Left lung (tissue), 10 donors: Measurements from ENCODE around the gene FRMD1. TPM values are rescaled to one million over a fixed set of nuclear protein-coding genes. Genes with fewer than 3 reads are reported as not detected.

Source experiments
- ATAC-seq: fragments of 200-7000 bp; cut with Tn5 transposase; one replicate; pipeline ENCODE4 v1.9.1; 2020; ENCODE audit warnings: moderate library complexity
- DNase-seq, 4 donors: peaks; one replicate each; pipeline ENCODE4 v3.0.0-alpha.2; 2013 to 2020
- H3K27ac ChIP-seq, 2 donors: fragments of 200-600 bp; sonication (generic) in 1 of 2; one replicate each; pipeline versions ENCODE4 v1.5.0 to v1.8.0; 2020 to 2021
- H3K27me3 ChIP-seq, 2 donors: fragments of 200-600 bp; sonication (generic) in 1 of 2; one replicate each; pipeline versions ENCODE4 v1.5.0 to v1.8.0; 2020 to 2021
- H3K36me3 ChIP-seq, 2 donors: fragments of 200-600 bp; sonication (generic) in 1 of 2; one replicate each; pipeline versions ENCODE4 v1.5.0 to v1.8.0; 2020 to 2021
- H3K4me1 ChIP-seq, 2 donors: fragments of 200-600 bp; one replicate each; pipeline ENCODE4 v1.8.0; 2021
- H3K4me3 ChIP-seq, 2 donors: fragments of 200-600 bp; sonication (generic) in 1 of 2; one replicate each; pipeline versions ENCODE4 v1.5.0 to v1.8.0; 2020 to 2021; ENCODE audit warnings: mild to moderate bottlenecking in 1 of 2
- H3K9me3 ChIP-seq, 2 donors: fragments of 200-600 bp; sonication (generic) in 1 of 2; one replicate each; pipeline versions ENCODE4 v1.5.0 to v1.8.0; 2020 to 2021
- intact Hi-C, 2 donors: fragments of 100-400 bp; cut with DNase I; formaldehyde crosslinking; loops; one replicate each; pipeline versions ENCODE4 v1.11.2 to v1.14.2; 2022
- polyA plus RNA-seq, 6 donors: library from polyadenylated mRNA; unstranded; fragments of 120-200 nt; gene quantifications; one replicate each; pipeline ENCODE4 v1.2.1, GENCODE V29; 2013; ENCODE audit not compliant: insufficient read length in 6 of 6
- total RNA-seq, 2 donors: library from RNA; stranded (reverse); fragmentation: NEBNext Ultra II Directional; extraction: Animal tissue kit (Norgen Biotek cat#: 25700); gene quantifications; one replicate each; pipeline ENCODE4 v1.2.1, GENCODE V29; 2021
- TF ChIP-seq, protein P1 (sequence below), 2 donors: fragments of 200-600 bp; sonication (generic) in 1 of 2; IDR thresholded peaks; one replicate each; pipeline versions ENCODE4 v1.5.0 to v1.8.0; 2021; ENCODE audit warnings: antibody characterized with exemption in 2 of 2
- donor health status: DM: no; HTN: yes; CAD: no.
- donor health status: DM: no; HTN: no; CAD: no.

FRMD1 gene
- total and polyA plus RNA-seq, 8 donors = 3.4 to 7.2 (median 6.0) TPM; not detected in 2

DNA sequence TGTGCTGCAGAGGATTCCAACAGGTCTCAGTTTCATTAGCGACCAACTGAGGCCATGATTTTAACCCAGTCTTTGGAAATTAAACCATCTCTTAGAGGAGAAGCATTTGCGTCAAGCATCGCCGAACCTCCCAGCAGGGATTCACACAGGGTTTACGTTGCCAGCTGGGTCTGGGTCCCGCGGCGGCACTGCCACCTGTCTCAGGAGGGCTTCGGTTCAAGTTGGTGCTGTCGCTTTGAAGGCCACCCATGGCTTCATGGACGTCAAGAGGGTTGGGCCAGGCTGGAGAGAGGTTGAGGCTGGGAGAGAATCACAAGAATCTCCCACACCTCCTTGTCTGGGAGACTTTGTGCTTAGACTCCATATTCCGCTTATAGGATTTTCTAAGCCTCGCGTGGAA is 43.0 kb upstream of the FRMD1 start:
- no peak overlapping the region for H3K27ac ChIP-seq
- no peak for DNase-seq
- no peaks in the 10 kb centered on the region for H3K36me3 ChIP-seq
- H3K4me3 ChIP-seq = no peak overlapping the region
- no peaks in the 10 kb centered on the region for H3K27me3 ChIP-seq
- ATAC-seq = no peak
- H3K9me3 ChIP-seq = no peaks in the 10 kb centered on the region
- intact Hi-C loops = no loop called here
- H3K4me1 ChIP-seq = no peaks in the 10 kb centered on the region
- TF ChIP-seq, protein P1, sequence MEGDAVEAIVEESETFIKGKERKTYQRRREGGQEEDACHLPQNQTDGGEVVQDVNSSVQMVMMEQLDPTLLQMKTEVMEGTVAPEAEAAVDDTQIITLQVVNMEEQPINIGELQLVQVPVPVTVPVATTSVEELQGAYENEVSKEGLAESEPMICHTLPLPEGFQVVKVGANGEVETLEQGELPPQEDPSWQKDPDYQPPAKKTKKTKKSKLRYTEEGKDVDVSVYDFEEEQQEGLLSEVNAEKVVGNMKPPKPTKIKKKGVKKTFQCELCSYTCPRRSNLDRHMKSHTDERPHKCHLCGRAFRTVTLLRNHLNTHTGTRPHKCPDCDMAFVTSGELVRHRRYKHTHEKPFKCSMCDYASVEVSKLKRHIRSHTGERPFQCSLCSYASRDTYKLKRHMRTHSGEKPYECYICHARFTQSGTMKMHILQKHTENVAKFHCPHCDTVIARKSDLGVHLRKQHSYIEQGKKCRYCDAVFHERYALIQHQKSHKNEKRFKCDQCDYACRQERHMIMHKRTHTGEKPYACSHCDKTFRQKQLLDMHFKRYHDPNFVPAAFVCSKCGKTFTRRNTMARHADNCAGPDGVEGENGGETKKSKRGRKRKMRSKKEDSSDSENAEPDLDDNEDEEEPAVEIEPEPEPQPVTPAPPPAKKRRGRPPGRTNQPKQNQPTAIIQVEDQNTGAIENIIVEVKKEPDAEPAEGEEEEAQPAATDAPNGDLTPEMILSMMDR (IDR thresholded peaks at IDR 0.05) = no peak

DNA sequence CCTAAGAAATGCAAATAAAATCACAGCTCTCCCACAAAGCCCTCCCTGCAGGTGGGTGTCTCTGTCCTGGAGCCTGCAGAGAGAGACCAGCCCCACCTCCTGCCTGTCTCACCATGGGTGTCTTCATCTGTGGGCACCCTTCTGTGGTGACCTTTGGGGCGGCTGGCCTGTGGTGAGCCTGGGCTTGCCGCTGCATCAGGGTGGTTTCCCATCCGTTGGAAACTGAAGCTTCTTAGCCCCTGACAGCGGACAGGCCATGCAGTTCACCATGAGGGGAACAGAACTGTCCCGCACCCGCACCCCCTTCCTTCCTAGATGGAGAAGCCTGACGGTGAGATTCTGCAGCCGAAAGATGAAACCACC is 42.3 kb upstream of the FRMD1 start:
- no peak overlapping the region for H3K4me3 ChIP-seq
- DNase-seq (no peak), ATAC-seq (no peak)
- no peaks in the 10 kb centered on the region for H3K4me1 ChIP-seq
- no peaks in the 10 kb centered on the region for H3K36me3 ChIP-seq
- intact Hi-C loops = no loop called here
- no peak overlapping the region for H3K27ac ChIP-seq
- H3K9me3 ChIP-seq = no peaks in the 10 kb centered on the region
- TF ChIP-seq, protein P1 (IDR thresholded peaks at IDR 0.05) = no peak
- no peaks in the 10 kb centered on the region for H3K27me3 ChIP-seq

DNA sequence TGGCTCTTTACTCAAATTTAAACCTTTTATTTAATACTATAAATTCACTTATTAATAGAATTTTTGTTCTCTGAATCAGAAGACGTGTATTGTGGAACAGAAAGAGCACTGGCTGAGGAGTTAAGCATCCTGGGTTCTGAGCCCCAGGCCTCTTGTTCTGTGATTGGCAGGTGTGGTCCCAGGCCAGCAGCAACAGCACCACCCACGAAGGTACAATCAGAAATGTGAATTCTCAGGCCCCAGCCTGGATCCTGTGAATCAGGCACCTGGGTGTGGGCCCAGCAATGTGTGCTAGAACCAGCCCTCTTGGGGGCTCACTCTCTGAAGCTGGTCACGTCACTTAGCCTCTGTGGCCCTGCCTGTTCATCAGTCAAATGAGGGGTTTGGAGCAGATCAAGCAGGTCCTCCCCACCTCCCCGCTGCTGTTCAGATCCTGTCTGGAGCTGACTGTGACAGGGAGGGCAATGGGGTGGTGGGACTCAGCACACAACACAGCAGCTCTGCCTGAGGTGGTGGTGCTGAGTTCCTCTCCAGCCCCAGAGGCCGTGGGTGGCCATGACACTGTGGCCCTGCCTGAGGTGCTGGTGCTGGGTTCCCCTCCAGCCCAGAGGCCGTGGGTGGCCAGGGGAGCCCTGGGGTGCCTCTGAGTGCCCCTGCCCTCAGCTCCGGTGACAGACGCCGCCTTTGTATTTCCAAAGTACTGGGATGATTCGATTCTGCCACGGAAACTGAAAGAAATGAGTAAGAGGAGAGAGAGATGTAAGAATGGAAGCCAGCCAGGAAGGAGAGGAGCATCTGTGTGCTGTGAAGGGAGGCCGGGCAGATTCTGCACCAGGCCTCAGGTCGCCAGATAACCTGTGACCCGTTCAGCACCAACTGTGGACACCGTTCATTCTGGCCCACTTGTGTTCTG is 41.6 kb upstream of the FRMD1 start:
- TF ChIP-seq, protein P1 (IDR thresholded peaks at IDR 0.05) = no peak
- Histone ChIP-seq H3K4me1 (no peaks in the 10 kb centered on the region), H3K36me3 (no peaks in the 10 kb centered on the region), H3K9me3 (no peaks in the 10 kb centered on the region), H3K27me3 (no peaks in the 10 kb centered on the region), H3K27ac (no peak overlapping the region), H3K4me3 (no peak overlapping the region)
- DNase-seq (no peak), ATAC-seq (no peak)
- intact Hi-C loops = no loop called here

DNA sequence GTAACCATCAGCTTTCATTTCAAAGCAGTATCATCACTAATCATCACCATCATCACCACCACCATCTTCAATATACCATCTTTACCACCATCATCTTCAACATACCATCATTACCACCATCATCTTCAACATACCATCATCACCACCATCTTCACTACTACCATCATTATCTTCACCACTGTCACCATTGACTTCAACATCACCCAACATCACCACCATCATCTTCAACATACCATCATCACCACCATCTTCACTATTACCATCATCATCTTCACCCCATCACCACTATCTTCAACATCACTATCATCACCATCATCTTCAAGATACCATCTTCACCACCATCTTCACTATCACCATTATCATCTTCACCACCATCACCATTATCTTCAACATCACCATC is 40.5 kb upstream of the FRMD1 start:
- no peaks in the 10 kb centered on the region for H3K36me3 ChIP-seq
- H3K4me1 ChIP-seq = no peaks in the 10 kb centered on the region
- TF ChIP-seq, protein P1 (IDR thresholded peaks at IDR 0.05) = no peak
- H3K4me3 ChIP-seq = no peak overlapping the region
- DNase-seq = no peak
- H3K9me3 ChIP-seq = no peaks in the 10 kb centered on the region
- ATAC-seq = no peak
- H3K27ac ChIP-seq = no peak overlapping the region
- H3K27me3 ChIP-seq = no peaks in the 10 kb centered on the region
- intact Hi-C loops = no loop called here

DNA sequence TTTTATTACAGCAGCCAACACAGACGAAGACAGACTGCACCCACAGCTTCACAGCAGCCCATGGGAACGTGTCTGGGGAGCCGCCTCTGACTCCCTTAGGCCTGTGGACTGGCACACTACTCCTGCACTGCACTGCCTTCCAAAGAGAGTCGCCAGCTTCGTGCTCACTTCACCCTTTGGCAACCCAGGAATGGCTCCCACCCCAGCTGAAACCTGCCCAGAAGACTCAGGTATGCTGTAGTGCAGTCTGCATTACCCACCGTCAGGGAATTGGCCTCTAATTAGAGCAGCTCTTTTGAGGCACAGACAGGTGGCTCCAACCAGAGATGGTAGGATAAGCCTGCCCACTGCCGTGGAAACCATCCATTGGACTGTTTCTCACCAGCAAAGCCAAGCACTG is 39.9 kb upstream of the FRMD1 start:
- Histone ChIP-seq H3K9me3 (no peaks in the 10 kb centered on the region), H3K27ac (no peak overlapping the region), H3K4me3 (no peak overlapping the region), H3K36me3 (no peaks in the 10 kb centered on the region), H3K4me1 (no peaks in the 10 kb centered on the region), H3K27me3 (no peaks in the 10 kb centered on the region)
- no peak for DNase-seq
- intact Hi-C loops = no loop called here
- no peak for ATAC-seq
- TF ChIP-seq, protein P1 (IDR thresholded peaks at IDR 0.05) = no peak
